Esophagus muscularis mucosa (tissue), 3 donors: ENCODE results near the gene FTCD.

Experiments used
- CTCF ChIP-seq, 3 experiments: fragments of 200-600 bp in 2 of 3; fragments of 450-650 bp in 1 of 3; sonication (generic) in 2 of 3; IDR thresholded peaks; one replicate each; pipeline ENCODE4 v1.5.1; 2017 to 2019; ENCODE audit warnings: antibody characterized with exemption in 3 of 3, mild to moderate bottlenecking in 2 of 3, moderate library complexity in 1 of 3
- POLR2A ChIP-seq: fragments of 450-650 bp; IDR thresholded peaks from one replicate; pipeline ENCODE4 v1.6.1; 2017; ENCODE audit warnings: antibody characterized with exemption, moderate library complexity, mild to moderate bottlenecking, low read depth
- POLR2AphosphoS5 ChIP-seq, 2 donors: sonication (generic); formaldehyde crosslinking; IDR thresholded peaks; one replicate each; pipeline ENCODE4 v1.6.1; 2017; ENCODE audit warnings: antibody characterized with exemption in 2 of 2

GRCh38 chr21:46130831-46131587 lies 24.4 kb downstream of the FTCD start:
- TF ChIP-seq CTCF (IDR thresholded peaks at IDR 0.05) (no peak), POLR2AphosphoS5 (IDR thresholded peaks at IDR 0.05) (peak in 1 of 2 donors; percentile 41), POLR2A (no peak)
